ENCODE measurements around the gene FGD5. TPM values are rescaled to one million over a fixed set of nuclear protein-coding genes. Genes with fewer than 3 reads are reported as not detected.

FGD5 gene
- total and polyA plus RNA-seq, 9 of the 15 experiments (the other 6 are each of a cell fraction or from before 2014, with no cell fraction given), result 0.18 TPM; not detected in 8

- TF ChIP-seq ARID3B (CRISPR knock-in tag; IDR thresholded peaks at IDR 0.05; ENCODE audit: borderline replicate concordance) (no peak), THRAP3 (IDR thresholded peaks at IDR 0.05; ENCODE audit: borderline replicate concordance) (no peak), ZC3H11A (IDR thresholded peaks at IDR 0.05; ENCODE audit: low read depth, low read length) (no peak), HOMEZ (CRISPR knock-in tag; IDR thresholded peaks at IDR 0.05) (no peak), HBP1 (CRISPR knock-in tag; IDR thresholded peaks at IDR 0.05) (no peak), CREB5 (CRISPR knock-in tag; IDR thresholded peaks at IDR 0.05) (no peak), MXD1 (CRISPR knock-in tag; IDR thresholded peaks at IDR 0.05; ENCODE audit: borderline replicate concordance, poor library complexity, severe bottlenecking) (no peak)
Measured at GRCh38 chr3:14946236-14946635, 127.5 kb downstream of the FGD5 start (continued).

All from K562 (cell line).